Epidermal melanocyte (primary cell): ENCODE results near the gene RRP15.

Experiments used
- DNase-seq: peaks from one replicate; pipeline ENCODE4 v3.0.0; 2011; ENCODE audit warnings: low spot score; ENCODE audit not compliant: insufficient read length

RRP15 gene

DNA sequence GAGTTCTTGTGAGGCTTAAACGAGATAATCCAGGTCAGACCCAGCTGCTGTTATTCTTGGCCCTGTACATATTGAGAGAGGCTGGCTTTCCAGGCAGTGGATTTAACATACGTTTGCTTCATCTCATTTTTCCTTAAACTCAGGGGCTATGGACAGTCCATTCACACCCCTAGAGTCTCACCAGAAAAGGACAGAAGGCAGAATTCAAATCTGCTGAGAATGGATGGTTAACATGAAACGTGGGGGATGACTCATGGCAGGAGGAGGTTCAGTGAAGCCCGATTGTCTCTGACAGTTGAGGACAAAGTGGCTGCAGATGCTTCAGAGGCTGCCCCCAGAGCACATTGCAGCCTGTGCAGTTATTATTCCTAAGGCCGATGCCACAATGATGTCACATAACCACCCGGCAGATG, 99.5 kb downstream of the RRP15 start:
- DNase-seq, result no peak
